D721Med (cell line): ENCODE results near the gene HAUS6.

Experiments used
- DNase-seq: peaks from one replicate; pipeline ENCODE4 v3.0.0; 2011; ENCODE audit warnings: low spot score; ENCODE audit not compliant: insufficient read length
- FAIRE-seq: peaks from 2 replicates; lab custom pipeline; 2011; peaks lifted over from hg19 to GRCh38; lab: Jason Lieb, UNC
- TF ChIP-seq, protein P1 (sequence below): IDR thresholded peaks from 2 replicates; pipeline ENCODE4 v1.5.1; 2012; ENCODE audit warnings: mild to moderate bottlenecking, control low read depth; ENCODE audit not compliant: insufficient read depth; ENCODE audit errors: missing control alignments

The HAUS6 gene

DNA sequence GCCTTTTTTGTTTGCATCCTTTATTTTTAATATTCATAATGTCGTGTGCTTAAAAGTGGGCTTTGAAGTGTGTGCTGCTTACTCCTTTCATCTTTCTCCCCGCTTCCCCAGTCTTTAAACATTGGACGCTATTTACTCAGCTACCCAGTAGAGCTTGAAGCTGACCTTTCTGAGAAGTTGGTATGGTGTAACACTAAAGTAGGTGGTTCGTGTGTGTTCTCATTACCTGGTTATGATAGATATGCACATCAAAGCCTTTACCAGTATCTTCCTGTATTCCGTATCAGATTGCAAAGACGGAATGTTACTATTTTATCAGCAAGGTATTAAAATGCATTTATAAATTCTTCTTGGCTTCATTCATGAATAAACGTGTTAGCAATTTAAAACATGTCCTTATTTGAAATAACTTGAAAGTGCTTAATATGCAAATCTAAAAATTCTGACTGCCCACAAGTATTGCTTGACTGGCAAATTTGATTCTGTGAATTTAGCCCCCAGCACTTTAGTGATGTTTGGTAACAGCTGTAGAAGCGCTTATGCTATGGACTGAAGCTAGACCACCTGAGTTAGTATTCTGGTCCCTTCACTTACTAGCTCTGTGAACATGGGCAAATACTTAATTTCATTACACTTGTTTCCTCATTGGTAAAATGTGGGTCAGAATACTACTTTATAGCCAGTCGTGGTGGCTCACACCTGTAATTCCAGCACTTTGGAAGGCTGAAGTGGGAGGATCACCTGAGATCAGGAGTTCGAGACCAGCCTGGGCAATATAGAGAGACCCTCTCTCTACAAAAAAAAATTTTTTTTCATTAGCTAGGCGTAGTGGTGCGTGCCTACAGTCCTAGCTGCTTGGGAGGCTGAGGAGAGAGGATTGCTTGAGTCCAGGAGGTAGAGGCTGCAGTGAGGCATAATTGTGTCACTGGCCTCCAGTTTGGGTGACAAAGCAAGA lies 51.8 kb downstream of the HAUS6 start:
- TF ChIP-seq, protein P1, sequence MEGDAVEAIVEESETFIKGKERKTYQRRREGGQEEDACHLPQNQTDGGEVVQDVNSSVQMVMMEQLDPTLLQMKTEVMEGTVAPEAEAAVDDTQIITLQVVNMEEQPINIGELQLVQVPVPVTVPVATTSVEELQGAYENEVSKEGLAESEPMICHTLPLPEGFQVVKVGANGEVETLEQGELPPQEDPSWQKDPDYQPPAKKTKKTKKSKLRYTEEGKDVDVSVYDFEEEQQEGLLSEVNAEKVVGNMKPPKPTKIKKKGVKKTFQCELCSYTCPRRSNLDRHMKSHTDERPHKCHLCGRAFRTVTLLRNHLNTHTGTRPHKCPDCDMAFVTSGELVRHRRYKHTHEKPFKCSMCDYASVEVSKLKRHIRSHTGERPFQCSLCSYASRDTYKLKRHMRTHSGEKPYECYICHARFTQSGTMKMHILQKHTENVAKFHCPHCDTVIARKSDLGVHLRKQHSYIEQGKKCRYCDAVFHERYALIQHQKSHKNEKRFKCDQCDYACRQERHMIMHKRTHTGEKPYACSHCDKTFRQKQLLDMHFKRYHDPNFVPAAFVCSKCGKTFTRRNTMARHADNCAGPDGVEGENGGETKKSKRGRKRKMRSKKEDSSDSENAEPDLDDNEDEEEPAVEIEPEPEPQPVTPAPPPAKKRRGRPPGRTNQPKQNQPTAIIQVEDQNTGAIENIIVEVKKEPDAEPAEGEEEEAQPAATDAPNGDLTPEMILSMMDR = no peak
- DNase-seq = no peak
- no peak for FAIRE-seq

DNA sequence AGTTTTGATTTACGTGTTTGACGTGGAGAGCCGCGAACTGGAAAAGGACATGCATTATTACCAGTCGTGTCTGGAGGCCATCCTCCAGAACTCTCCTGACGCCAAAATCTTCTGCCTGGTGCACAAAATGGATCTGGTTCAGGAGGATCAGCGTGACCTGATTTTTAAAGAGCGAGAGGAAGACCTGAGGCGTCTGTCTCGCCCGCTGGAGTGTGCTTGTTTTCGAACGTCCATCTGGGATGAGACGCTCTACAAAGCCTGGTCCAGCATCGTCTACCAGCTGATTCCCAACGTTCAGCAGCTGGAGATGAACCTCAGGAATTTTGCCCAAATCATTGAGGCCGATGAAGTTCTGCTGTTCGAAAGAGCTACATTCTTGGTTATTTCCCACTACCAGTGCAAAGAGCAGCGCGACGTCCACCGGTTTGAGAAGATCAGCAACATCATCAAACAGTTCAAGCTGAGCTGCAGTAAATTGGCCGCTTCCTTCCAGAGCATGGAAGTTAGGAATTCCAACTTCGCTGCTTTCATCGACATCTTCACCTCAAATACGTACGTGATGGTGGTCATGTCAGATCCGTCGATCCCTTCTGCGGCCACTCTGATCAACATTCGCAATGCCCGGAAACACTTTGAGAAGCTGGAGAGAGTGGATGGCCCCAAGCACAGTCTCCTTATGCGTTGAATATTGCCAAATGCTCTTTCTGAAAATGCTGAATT lies 52.6 kb downstream of the HAUS6 start:
- FAIRE-seq (no peak), DNase-seq (no peak)
- TF ChIP-seq, protein P1 = no peak

DNA sequence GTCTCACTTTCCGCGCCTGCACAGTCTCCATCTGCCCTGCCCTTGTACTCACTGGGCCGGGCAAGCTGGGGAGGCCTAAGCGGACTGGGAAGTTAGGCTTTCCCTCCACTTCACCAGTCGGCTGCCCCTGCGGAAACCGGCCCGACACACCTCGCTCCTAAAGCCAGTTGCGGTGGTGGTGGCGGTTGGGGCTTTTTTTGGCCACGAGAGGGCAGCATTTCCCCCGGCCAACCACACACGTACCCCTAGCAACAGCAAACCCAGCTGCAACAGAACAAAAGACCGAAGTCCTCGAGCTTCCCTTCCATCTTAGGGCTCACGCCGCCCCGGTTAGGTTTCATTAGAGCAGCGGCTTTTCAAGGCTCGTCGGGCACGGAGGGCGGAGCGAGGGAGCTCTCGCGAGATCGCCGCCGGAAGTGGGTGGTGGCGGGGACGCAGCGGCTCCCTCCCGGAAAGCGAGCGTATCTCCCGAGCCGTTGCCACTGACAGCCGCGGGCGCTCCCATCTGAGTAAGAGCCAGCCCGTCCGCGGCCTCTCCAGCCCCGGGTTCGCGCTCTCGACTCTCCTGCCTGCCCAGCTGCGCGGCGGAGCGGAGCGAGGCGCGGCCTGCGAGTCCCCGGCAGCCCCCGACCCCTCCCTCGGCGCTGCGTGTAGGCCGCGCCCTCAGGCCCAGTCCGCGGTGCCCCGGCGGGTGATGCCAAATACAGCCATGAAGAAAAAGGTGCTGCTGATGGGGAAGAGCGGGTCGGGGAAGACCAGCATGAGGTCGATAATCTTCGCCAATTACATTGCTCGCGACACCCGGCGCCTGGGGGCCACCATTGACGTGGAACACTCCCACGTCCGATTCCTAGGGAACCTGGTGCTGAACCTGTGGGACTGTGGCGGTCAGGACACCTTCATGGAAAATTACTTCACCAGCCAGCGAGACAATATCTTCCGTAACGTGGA lies 53.5 kb downstream of the HAUS6 start, which contains the start of gene RRAGA:
Gene RRAGA, plus strand, starts transcription at position 462 of the 951 bp plus-strand sequence. Its CDS starts 233 bp downstream, at position 695.
- peak; percentile 62 for DNase-seq
- TF ChIP-seq, protein P1 = peak; percentile 66
- FAIRE-seq = no peak

DNA sequence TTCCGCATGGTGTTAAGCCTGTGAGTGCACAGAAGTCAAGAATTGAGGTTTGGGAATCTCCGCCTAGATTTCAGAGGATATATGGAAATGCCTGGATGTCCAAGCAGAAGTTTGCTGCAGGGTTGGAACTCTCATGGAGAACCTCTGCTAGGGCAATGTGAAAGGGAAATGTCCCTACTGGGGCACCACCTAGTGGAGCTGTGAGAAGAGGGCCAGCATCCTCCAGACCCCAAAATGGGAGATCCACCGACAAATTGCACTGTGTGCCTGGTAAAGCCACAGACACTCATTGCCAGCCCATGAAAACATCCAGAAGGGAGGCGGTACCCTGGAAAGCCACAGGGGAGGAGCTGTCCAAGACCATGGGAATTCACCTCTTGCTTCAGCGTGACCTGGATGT lies 66.1 kb downstream of the HAUS6 start:
- TF ChIP-seq, protein P1 = no peak
- DNase-seq (no peak), FAIRE-seq (no peak)

DNA sequence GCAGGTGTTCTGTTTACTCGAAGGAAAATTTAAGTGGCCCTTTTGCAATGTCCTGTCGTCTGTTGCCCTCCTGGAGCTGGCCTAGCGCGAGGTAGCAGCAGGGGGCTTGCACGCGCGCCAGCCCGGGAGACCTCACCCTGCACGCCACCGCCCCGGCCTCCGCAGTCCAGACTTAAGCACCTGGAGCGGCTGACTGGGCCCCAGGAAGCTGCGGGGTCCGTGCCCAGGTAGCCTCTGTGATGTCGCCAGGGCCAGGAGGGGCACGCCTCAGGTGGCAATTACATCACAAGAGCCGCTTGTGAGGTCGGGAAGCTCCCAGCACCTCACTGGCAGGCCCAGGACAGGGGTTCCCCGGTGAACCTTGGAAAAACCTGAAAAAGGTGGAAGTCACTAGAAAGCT lies 69.7 kb downstream of the HAUS6 start, which contains the start of gene SAXO1:
Gene SAXO1, minus strand, starts transcription at position 195 of the 400 bp plus-strand sequence. CDS start 301 bp downstream, outside the sequence.
- no peak for FAIRE-seq
- TF ChIP-seq, protein P1 = no peak
- no peak for DNase-seq

DNA sequence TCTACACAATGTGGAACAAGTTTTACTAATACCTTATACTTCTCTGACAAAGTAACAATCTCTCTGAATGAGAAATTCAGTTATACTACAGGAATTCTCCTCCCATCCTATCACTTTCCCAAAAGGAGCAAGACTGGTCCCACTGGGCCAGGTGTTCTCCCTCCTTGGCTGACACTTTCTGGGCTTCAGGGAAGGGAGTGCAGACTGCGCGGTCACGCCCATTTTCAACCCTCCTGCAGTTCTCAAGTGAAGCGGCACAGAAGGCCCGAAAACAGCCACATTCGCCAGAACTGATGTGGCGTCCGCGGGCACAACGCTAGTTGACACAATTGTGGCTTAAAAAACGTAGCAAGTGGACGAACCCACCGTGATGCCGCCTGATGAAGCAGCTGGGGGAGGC lies 70.3 kb downstream of the HAUS6 start:
- TF ChIP-seq, protein P1 = no peak
- FAIRE-seq (no peak), DNase-seq (no peak)
